Glutamatergic neuron (in vitro differentiated cells): ENCODE measurements around the gene DSPP. TPM values are rescaled to one million over a fixed set of nuclear protein-coding genes. Genes with fewer than 3 reads are reported as not detected.
"Not testable (repeated sequence)": the region's sequence is repeated elsewhere in the genome, so short reads cannot be mapped to it uniquely, and the experiment has no call there.

Experiments
- DNase-seq: peaks from one replicate; pipeline ENCODE4 v3.0.0; 2022
- H3K27ac Mint-ChIP-seq: one replicate; pipeline ENCODE4 v1.8.0; 2020; ENCODE audit warnings: mild to moderate bottlenecking, mixed read lengths, inconsistent platforms; ENCODE audit not compliant: unreplicated experiment
- H3K27me3 Mint-ChIP-seq: one replicate; pipeline ENCODE4 v1.8.0; 2020; ENCODE audit warnings: mild to moderate bottlenecking, moderate library complexity, mixed read lengths, inconsistent platforms; ENCODE audit not compliant: unreplicated experiment
- H3K36me3 Mint-ChIP-seq: one replicate; pipeline ENCODE4 v1.8.0; 2020; ENCODE audit warnings: mild to moderate bottlenecking, mixed read lengths, inconsistent platforms; ENCODE audit not compliant: unreplicated experiment
- H3K4me1 Mint-ChIP-seq: one replicate; pipeline ENCODE4 v1.8.0; 2020; ENCODE audit warnings: mild to moderate bottlenecking, low read depth, mixed read lengths, inconsistent platforms; ENCODE audit not compliant: unreplicated experiment
- H3K4me3 Mint-ChIP-seq: one replicate; pipeline ENCODE4 v1.8.0; 2020; ENCODE audit warnings: mild to moderate bottlenecking, mixed read lengths, inconsistent platforms; ENCODE audit not compliant: unreplicated experiment
- H3K9me3 Mint-ChIP-seq: one replicate; pipeline ENCODE4 v1.8.0; 2020; ENCODE audit warnings: mild to moderate bottlenecking, moderate library complexity, mixed read lengths, inconsistent platforms; ENCODE audit not compliant: unreplicated experiment
- total RNA-seq: library from RNA; stranded (reverse); fragmentation: NEBNext Ultra II Directional; extraction: Animal tissue kit (Norgen Biotek cat#: 25700); gene quantifications from one replicate; pipeline ENCODE4 v1.2.1, GENCODE V29; 2021; ENCODE audit not compliant: unreplicated experiment
- TF ChIP-seq, protein P1 (sequence below): fragments of 200-600 bp; sonication (generic); IDR thresholded peaks from one replicate; pipeline ENCODE4 v1.5.0; 2021; ENCODE audit not compliant: partially characterized antibody, unreplicated experiment

The DSPP gene
- total RNA-seq, 1 donor from 2014 or later = not detected

DNA sequence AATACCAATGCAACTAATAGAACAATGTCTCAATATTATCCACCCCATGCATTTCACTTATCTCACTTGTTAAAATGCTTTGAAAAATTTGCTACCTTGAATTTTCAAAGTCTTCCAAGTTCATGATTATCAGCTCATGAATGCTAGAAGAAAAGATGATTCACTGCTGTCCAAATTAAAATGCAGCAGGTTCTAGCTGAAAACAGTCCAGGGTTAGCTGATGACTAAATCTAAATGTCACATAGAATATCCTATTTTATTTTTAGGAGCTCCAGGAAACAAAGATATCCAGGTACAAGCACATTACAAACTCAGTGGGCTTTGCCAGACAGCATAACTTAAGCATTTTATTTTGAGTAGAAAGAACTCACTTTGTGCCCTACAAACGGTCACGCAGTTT, 41.1 kb upstream of the DSPP start:
- Mint-ChIP-seq H3K4me3 (no peak overlapping the region), H3K9me3 (no peaks in the 10 kb centered on the region), H3K4me1 (no peaks in the 10 kb centered on the region)

GRCh38 chr4:87570290-87570805, 38.0 kb upstream of the DSPP start:
- Mint-ChIP-seq H3K9me3 (no peaks in the 10 kb centered on the region), H3K36me3 (no peaks in the 10 kb centered on the region), H3K27me3 (no peaks in the 10 kb centered on the region), H3K4me1 (no peaks in the 10 kb centered on the region), H3K27ac (no peak overlapping the region), H3K4me3 (no peak overlapping the region)
- TF ChIP-seq, protein P1, sequence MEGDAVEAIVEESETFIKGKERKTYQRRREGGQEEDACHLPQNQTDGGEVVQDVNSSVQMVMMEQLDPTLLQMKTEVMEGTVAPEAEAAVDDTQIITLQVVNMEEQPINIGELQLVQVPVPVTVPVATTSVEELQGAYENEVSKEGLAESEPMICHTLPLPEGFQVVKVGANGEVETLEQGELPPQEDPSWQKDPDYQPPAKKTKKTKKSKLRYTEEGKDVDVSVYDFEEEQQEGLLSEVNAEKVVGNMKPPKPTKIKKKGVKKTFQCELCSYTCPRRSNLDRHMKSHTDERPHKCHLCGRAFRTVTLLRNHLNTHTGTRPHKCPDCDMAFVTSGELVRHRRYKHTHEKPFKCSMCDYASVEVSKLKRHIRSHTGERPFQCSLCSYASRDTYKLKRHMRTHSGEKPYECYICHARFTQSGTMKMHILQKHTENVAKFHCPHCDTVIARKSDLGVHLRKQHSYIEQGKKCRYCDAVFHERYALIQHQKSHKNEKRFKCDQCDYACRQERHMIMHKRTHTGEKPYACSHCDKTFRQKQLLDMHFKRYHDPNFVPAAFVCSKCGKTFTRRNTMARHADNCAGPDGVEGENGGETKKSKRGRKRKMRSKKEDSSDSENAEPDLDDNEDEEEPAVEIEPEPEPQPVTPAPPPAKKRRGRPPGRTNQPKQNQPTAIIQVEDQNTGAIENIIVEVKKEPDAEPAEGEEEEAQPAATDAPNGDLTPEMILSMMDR = no peak
- DNase-seq = no peak

More for the DNA sequence above, 41.1 kb upstream of the DSPP start:
- no peak for DNase-seq
- no peak overlapping the region for H3K27ac Mint-ChIP-seq
- no peaks in the 10 kb centered on the region for H3K27me3 Mint-ChIP-seq
- TF ChIP-seq, protein P1 = no peak
- no peaks in the 10 kb centered on the region for H3K36me3 Mint-ChIP-seq

DNA sequence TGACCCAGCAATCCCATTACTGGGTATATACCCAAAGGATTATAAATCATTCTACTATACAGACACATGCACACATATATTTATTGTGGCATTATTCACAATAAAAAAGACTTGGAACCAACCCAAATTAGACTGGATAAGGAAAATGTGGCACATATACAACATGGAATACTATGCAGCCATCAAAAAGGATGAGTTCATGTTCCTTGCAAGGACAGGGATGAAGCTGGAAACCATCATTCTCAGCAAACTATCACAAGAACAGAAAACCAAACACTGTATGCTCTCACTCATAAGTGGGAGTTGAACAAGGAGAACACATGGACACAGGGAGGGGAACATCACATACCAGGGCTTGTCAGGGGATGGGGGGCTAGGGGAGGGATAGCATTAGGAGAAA, 34.0 kb upstream of the DSPP start:
- not testable (repeated sequence) for H3K27me3 Mint-ChIP-seq, H3K9me3 Mint-ChIP-seq, DNase-seq, H3K4me3 Mint-ChIP-seq, H3K27ac Mint-ChIP-seq, H3K4me1 Mint-ChIP-seq, H3K36me3 Mint-ChIP-seq

DNA sequence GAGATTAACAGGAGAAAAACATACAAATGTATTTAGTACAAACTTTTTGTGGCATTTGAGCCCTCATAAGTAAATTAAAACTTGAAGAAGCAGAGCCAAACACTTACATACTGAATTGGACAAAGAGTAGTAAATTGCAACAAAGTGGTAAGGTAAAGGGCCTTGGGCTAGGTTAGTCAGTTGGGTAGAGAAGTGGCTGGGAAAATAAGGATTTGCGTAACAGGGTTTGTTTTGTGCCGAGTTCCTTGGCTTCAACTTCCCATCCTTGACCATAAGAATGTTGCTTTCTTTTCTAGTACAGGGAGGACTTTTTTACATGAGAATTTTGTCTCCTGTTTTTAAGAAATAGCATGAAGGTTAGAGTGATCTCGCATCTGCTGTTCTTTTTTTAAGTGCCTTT, 33.3 kb upstream of the DSPP start:
- TF ChIP-seq, protein P1 = no peak
- H3K36me3 Mint-ChIP-seq = no peaks in the 10 kb centered on the region
- no peak overlapping the region for H3K4me3 Mint-ChIP-seq
- H3K27me3 Mint-ChIP-seq = no peaks in the 10 kb centered on the region
- H3K4me1 Mint-ChIP-seq = no peaks in the 10 kb centered on the region
- DNase-seq = no peak
- no peaks in the 10 kb centered on the region for H3K9me3 Mint-ChIP-seq
- H3K27ac Mint-ChIP-seq = no peak overlapping the region

DNA sequence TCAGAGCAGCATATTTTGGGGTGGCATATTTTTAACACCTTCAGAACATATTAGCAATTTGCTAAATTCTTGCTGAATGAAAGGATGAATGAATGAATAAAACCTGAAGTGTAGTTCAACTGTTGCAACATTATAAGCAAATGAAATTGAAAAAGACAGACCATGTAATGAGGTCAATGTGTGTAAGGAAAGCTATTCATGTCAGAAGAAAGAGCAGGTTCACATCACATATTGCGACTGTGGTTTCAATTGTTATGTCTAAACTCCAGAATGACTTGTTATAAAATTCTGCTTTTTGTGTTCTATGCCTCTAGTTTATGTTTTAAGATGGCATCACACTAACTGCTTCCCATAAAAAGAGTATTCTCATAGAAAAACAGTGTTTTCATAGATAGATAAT, 32.9 kb upstream of the DSPP start:
- no peak overlapping the region for H3K4me3 Mint-ChIP-seq
- TF ChIP-seq, protein P1 = no peak
- H3K9me3 Mint-ChIP-seq = no peaks in the 10 kb centered on the region
- no peaks in the 10 kb centered on the region for H3K36me3 Mint-ChIP-seq
- no peaks in the 10 kb centered on the region for H3K27me3 Mint-ChIP-seq
- H3K4me1 Mint-ChIP-seq = no peaks in the 10 kb centered on the region
- DNase-seq = no peak
- H3K27ac Mint-ChIP-seq = no peak overlapping the region
